Measurements from ENCODE around the gene IMMT. TPM values are rescaled to one million over a fixed set of nuclear protein-coding genes. Genes with fewer than 3 reads are reported as not detected.

The IMMT gene
- total and polyA plus RNA-seq, 9 of the 15 experiments (the other 6 are each of a cell fraction or from before 2014, with no cell fraction given), result 119 to 294 (median 140) TPM

DNA sequence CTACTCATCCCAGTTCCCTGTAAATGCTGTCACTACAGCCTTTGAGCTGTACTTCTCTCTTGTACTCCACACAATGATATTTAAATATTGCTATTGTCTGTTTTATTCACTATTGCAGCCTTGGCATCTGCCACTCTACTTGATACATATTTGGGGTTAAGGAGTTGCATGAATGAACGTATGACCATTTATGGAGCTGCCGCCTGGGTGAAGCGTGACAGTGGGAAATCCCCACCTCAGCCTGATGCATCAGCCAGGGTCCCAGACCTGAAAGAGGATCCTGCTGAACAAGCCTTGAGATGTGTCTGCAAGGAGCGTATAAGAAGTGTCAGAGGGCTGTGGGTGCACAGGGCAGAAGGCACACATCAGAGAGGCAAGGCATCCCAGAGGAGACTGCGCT lies 43.1 kb upstream of the IMMT start (continued):
- no peak for TF ChIP-seq CUX1 (CRISPR knock-in tag; IDR thresholded peaks at IDR 0.05)
- TF ChIP-seq TBL1XR1 (IDR thresholded peaks at IDR 0.05; ENCODE audit: low read length in 2 of 2), result no peak
- TF ChIP-seq NFE2L1 (tag; IDR thresholded peaks at IDR 0.05; ENCODE audit: borderline replicate concordance, low read depth), result no peak
- no peak for TF ChIP-seq SIRT6 (IDR thresholded peaks at IDR 0.05; ENCODE audit: low read depth, low read length)
- TF ChIP-seq, protein P1, sequence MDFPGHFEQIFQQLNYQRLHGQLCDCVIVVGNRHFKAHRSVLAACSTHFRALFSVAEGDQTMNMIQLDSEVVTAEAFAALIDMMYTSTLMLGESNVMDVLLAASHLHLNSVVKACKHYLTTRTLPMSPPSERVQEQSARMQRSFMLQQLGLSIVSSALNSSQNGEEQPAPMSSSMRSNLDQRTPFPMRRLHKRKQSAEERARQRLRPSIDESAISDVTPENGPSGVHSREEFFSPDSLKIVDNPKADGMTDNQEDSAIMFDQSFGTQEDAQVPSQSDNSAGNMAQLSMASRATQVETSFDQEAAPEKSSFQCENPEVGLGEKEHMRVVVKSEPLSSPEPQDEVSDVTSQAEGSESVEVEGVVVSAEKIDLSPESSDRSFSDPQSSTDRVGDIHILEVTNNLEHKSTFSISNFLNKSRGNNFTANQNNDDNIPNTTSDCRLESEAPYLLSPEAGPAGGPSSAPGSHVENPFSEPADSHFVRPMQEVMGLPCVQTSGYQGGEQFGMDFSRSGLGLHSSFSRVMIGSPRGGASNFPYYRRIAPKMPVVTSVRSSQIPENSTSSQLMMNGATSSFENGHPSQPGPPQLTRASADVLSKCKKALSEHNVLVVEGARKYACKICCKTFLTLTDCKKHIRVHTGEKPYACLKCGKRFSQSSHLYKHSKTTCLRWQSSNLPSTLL (IDR thresholded peaks at IDR 0.05), result no peak
- no peak for TF ChIP-seq ZNF551 (CRISPR knock-in tag; IDR thresholded peaks at IDR 0.05)

All from K562 (cell line).